Measurements from ENCODE around the gene PIK3CD. TPM values are rescaled to one million over a fixed set of nuclear protein-coding genes. Genes with fewer than 3 reads are reported as not detected.

PIK3CD gene
- total RNA-seq, 1 experiment from 2014 or later = 23.1 TPM

DNA sequence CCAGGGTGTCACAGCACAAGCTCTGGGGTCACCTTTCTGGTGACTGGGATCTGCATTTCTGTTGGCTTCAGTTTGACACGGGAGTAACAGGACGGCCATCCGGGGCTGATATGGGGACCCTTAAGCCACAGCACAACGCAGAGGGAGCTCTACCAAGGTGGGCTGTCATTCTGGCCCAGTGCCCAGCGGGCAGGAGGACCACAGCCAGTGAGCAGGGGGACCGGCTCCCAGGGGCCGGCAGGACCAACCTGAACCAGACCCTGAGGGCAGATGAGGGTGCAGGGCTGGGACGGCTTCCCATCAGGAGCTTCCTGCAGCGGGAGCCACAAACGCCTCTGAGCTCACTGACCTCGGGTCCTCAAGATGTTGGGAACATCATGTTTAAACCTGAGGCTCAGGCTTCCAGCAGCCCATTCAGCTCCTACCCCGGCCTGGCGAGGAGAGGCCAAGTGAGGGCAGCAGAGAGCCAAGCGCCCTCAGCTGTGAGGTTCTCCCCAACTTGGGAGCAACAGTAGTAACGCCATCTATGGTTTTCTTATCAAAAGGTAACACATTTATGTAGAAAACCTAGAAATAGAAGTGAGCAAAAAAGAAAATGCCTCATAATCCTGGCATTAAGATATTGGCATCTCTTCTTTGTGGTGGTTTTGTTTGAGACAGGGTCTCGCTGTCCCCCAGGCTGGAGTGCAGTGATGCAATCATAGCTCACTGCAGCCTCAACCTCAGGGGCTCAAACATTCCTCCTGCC is 36.0 kb upstream of the PIK3CD start:
- H3K9me3 Mint-ChIP-seq = no peaks in the 10 kb centered on the region
- ChIA-PET CTCF (interaction anchor here (0.6 to 3.9 kb wide), 72 partner anchors 8 to 764 kb away, joined by 3 to 93 read pairs (median 4); partner anchors contain the start of genes CTNNBIP1, NMNAT1, PIK3CD and TMEM201), POLR2A (interaction anchor here (0.5 to 1.1 kb wide), 2 partner anchors 106 to 324 kb away, joined by 3 to 4 read pairs; no protein-coding TSS in a partner anchor)
- peak; percentile 52 for TF ChIP-seq CTCF (IDR thresholded peaks at IDR 0.05)
- TF ChIP-seq, protein P1, sequence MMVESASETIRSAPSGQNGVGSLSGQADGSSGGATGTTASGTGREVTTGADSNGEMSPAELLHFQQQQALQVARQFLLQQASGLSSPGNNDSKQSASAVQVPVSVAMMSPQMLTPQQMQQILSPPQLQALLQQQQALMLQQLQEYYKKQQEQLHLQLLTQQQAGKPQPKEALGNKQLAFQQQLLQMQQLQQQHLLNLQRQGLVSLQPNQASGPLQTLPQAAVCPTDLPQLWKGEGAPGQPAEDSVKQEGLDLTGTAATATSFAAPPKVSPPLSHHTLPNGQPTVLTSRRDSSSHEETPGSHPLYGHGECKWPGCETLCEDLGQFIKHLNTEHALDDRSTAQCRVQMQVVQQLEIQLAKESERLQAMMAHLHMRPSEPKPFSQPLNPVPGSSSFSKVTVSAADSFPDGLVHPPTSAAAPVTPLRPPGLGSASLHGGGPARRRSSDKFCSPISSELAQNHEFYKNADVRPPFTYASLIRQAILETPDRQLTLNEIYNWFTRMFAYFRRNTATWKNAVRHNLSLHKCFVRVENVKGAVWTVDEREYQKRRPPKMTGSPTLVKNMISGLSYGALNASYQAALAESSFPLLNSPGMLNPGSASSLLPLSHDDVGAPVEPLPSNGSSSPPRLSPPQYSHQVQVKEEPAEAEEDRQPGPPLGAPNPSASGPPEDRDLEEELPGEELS (CRISPR knock-in tag; IDR thresholded peaks at IDR 0.05) = peak; percentile 46; the same call in 1 of the 2 replicates
- TF ChIP-seq GABPB1 (CRISPR knock-in tag; IDR thresholded peaks at IDR 0.05) = 0 out of 2 replicates have a peak, but pooled peaks have one; percentile 13
- no peak for TF ChIP-seq MYBL2 (CRISPR knock-in tag; IDR thresholded peaks at IDR 0.05)
- no peak for TF ChIP-seq ZNF416 (CRISPR knock-in tag; IDR thresholded peaks at IDR 0.05)
- 0 out of 2 replicates have a peak overlapping the region, but pooled peaks have one; percentile 60 for H3K27ac Mint-ChIP-seq
- H3K4me3 Mint-ChIP-seq = no peak overlapping the region
- ATAC-seq (peak; percentile 96), DNase-seq (ENCODE audit: low spot score) (peak; percentile 85)
- H3K36me3 Mint-ChIP-seq = peaks cover 9% of the 10 kb centered on the region; the same call in 1 of the 2 replicates
- peaks cover 2% of the 10 kb centered on the region; the same call in 1 of the 2 replicates for H3K4me1 Mint-ChIP-seq
- H3K27me3 Mint-ChIP-seq (ENCODE audit: low read depth) = no peaks in the 10 kb centered on the region

GRCh38 chr1:9618909-9619679 is 32.4 kb upstream of the PIK3CD start:
- TF ChIP-seq CREB1 (CRISPR knock-in tag; IDR thresholded peaks at IDR 0.05) (no peak), ZNF121 (CRISPR knock-in tag; IDR thresholded peaks at IDR 0.05) (0 out of 2 replicates have a peak, but pooled peaks have one; percentile 29), TCF7 (CRISPR knock-in tag; IDR thresholded peaks at IDR 0.05; ENCODE audit: low read depth) (no peak), ETV6 (CRISPR knock-in tag; IDR thresholded peaks at IDR 0.05) (no peak), MXD4 (CRISPR knock-in tag; IDR thresholded peaks at IDR 0.05; ENCODE audit: borderline replicate concordance) (no peak), SP1 (CRISPR knock-in tag; conservative IDR thresholded peaks at IDR 0.05) (no peak)
- ATAC-seq (no peak), DNase-seq (ENCODE audit: low spot score) (no peak)
- ChIA-PET POLR2A (no interaction called here), CTCF (interaction anchor here (0.8 to 0.9 kb wide), 3 partner anchors 33 to 102 kb away, joined by 3 to 5 read pairs (median 4); partner anchors contain the start of gene PIK3CD)
- H3K27me3 Mint-ChIP-seq (ENCODE audit: low read depth) = no peaks in the 10 kb centered on the region
- no peak overlapping the region for H3K4me3 Mint-ChIP-seq
- no peaks in the 10 kb centered on the region for H3K36me3 Mint-ChIP-seq
- H3K9me3 Mint-ChIP-seq = no peaks in the 10 kb centered on the region
- no peak overlapping the region for H3K27ac Mint-ChIP-seq
- peaks cover 2% of the 10 kb centered on the region; the same call in 1 of the 2 replicates for H3K4me1 Mint-ChIP-seq

- Mint-ChIP-seq H3K9me3 (no peaks in the 10 kb centered on the region), H3K27ac (no peak overlapping the region), H3K4me1 (no peaks in the 10 kb centered on the region), H3K4me3 (no peak overlapping the region), H3K36me3 (no peaks in the 10 kb centered on the region), H3K27me3 (ENCODE audit: low read depth) (peaks cover 1% of the 10 kb centered on the region)
- POLR2A ChIA-PET = no interaction called here
- CTCF ChIA-PET = interaction anchor here (2.3 kb wide), 1 partner anchor 101 kb away, joined by 10 read pairs; no protein-coding TSS in a partner anchor
- peak; percentile 24; the same call in 1 of the 2 replicates for TF ChIP-seq E2F4 (CRISPR knock-in tag; IDR thresholded peaks at IDR 0.05; ENCODE audit: borderline replicate concordance, low read depth)
- no peak for TF ChIP-seq TEAD4 (CRISPR knock-in tag; IDR thresholded peaks at IDR 0.05)
- DNase-seq (ENCODE audit: low spot score) (no peak), ATAC-seq (no peak)
These were observed 30.5 kb upstream of the PIK3CD start for GRCh38 chr1:9621032-9621431.
